NCI-H1048 (cell line): Measurements from ENCODE around the gene PATL2.
"Not testable (repeated sequence)": the region's sequence is repeated elsewhere in the genome, so short reads cannot be mapped to it uniquely, and the experiment has no call there.

Experiments used
- DNase-seq: peaks from one replicate; lab custom pipeline; 2025; lab: John Stamatoyannopoulos, UW

Gene PATL2

GRCh38 chr15:44719293-44719999, 8.3 kb upstream of the PATL2 start:
- DNase-seq = no peak

GRCh38 chr15:44718927-44719292, 7.8 kb upstream of the PATL2 start:
- no peak for DNase-seq

GRCh38 chr15:44718180-44718926, 7.2 kb upstream of the PATL2 start:
- no peak for DNase-seq

GRCh38 chr15:44716983-44717602, 6.0 kb upstream of the PATL2 start:
- DNase-seq = no peak

GRCh38 chr15:44715797-44716334, 4.7 kb upstream of the PATL2 start:
- no peak for DNase-seq

- no peak for DNase-seq
Measured at GRCh38 chr15:44715142-44715796, 4.1 kb upstream of the PATL2 start.

- no peak for DNase-seq
Measured at GRCh38 chr15:44713006-44713966, 2.2 kb upstream of the PATL2 start.

- DNase-seq = peak; percentile 8
Measured at GRCh38 chr15:44712346-44713005, 1.4 kb upstream of the PATL2 start.

- DNase-seq = no peak
Measured at GRCh38 chr15:44711743-44712345, 721 bp upstream of the PATL2 start.

- no peak for DNase-seq
Measured at GRCh38 chr15:44710236-44711095, 657 bp downstream of the PATL2 start.

- DNase-seq = no peak
Measured at GRCh38 chr15:44706946-44707636, 4.0 kb downstream of the PATL2 start.

GRCh38 chr15:44706401-44706800, 4.7 kb downstream of the PATL2 start:
- DNase-seq = no peak

GRCh38 chr15:44705986-44706385, 5.1 kb downstream of the PATL2 start:
- no peak for DNase-seq

- DNase-seq = not testable (repeated sequence)
Measured at GRCh38 chr15:44700676-44701075, 10.4 kb downstream of the PATL2 start.

GRCh38 chr15:44698641-44699040, 12.5 kb downstream of the PATL2 start:
- DNase-seq = no peak

GRCh38 chr15:44697014-44697413, 14.1 kb downstream of the PATL2 start:
- no peak for DNase-seq

GRCh38 chr15:44695294-44695693, 15.8 kb downstream of the PATL2 start:
- DNase-seq = no peak

GRCh38 chr15:44694416-44694815, 16.7 kb downstream of the PATL2 start:
- DNase-seq = no peak

- no peak for DNase-seq
Measured at GRCh38 chr15:44692659-44693058, 18.5 kb downstream of the PATL2 start.
